Erythroblast (primary cell): ENCODE results near the gene ARHGEF1.
"Not testable (repeated sequence)": the region's sequence is repeated elsewhere in the genome, so short reads cannot be mapped to it uniquely, and the experiment has no call there.

ENCODE experiments used
- DNase-seq, 2 experiments: peaks; one replicate each; lab custom pipeline; 2025; lab: John Stamatoyannopoulos, UW
- GATA1 ChIP-seq: IDR thresholded peaks from 2 replicates; pipeline ENCODE4 v1.6.1; 2011; ENCODE audit warnings: low read depth, mild to moderate bottlenecking, control low read depth, low read length, moderate library complexity
- POLR2A ChIP-seq: IDR thresholded peaks from 2 replicates; pipeline ENCODE4 v1.6.1; 2011; ENCODE audit warnings: mild to moderate bottlenecking, low read length

ARHGEF1 gene

DNA sequence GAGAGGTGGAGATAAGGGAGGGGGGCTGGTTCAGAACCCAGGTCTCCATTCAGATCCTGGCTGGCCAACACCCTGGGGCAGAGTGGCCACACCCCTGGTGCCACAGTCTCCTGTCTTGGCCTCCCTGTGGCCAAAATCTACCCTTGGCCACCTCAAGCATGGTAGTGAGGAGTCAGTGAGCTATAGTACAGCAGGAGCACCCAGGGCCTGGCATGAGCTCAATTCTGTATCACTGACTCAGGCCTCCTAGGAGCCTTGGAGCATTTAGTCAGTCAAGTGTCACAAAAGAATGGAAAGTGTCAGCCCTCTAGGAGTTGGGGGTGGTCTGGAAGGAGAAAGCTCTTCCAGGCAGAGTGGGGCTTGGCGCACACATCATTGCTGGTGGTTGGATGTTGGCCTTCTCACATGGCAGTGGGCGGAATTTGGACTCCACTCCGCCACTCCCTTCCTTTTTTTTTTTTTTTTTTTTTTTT, 12.5 kb upstream of the ARHGEF1 start:
- TF ChIP-seq GATA1: no peak
- no peak for TF ChIP-seq POLR2A
- DNase-seq: peak in 1 of 2 experiments; percentile 38

DNA sequence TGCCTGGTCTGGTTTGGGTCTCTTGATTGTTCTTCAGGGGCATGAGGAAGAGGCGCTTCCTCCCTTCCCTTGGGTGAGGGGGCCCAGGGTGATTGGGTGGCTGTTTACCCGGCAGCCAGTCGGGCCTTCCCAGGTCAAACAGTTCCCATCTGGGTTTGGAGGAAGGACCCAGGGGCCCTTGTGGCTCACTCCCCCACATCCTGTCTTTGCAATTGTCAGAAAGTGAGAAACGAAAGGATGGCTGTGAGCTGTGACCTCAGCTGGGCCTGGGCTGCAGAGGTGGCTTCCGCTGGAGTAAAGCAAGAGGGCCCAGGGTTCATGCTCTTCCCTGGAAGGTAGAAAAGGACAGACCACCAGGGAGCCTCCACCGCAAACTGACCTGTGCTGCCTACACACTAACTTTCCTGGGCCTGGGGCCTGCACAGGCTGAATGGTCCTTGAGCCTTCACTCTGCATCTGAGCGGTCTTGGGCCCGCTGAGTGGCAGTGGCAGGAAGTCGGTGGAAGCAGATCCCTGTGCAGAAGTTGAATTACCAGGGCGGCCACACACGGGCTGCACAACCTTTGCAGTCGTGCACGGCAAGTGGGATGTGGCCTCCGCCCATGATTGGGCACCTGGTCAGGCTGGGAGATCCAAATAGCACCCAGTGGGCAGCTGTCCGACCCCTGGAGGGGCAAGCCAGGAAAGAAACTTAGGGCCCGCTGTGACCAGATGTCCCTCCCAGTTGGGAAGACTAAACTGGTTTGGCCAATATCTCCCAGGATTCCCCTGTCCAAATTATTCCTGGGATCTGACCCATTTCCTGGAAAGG, 11.2 kb upstream of the ARHGEF1 start:
- TF ChIP-seq GATA1 (no peak), POLR2A (peak; percentile 32)
- no peak for DNase-seq

DNA sequence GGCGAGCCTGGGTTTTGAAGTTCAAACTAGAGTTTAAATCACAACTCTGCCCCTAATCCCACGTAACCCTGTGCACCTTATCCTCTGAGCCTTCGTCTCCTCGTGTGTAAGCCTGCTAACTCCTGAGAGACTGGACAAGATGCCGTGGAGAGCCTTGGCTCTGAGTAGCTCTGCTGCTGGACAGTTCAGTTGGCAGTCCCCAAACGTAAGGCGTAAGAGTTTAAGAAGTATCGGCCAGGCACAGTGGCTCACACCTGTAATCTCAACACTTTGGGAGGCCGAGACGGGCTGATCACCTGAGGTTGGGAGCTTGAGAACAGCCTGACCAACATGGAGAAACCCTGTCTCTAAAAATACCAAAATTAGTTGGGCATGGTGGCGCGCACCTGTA, 10.6 kb upstream of the ARHGEF1 start:
- TF ChIP-seq POLR2A: no peak
- no peak for TF ChIP-seq GATA1
- no peak for DNase-seq

DNA sequence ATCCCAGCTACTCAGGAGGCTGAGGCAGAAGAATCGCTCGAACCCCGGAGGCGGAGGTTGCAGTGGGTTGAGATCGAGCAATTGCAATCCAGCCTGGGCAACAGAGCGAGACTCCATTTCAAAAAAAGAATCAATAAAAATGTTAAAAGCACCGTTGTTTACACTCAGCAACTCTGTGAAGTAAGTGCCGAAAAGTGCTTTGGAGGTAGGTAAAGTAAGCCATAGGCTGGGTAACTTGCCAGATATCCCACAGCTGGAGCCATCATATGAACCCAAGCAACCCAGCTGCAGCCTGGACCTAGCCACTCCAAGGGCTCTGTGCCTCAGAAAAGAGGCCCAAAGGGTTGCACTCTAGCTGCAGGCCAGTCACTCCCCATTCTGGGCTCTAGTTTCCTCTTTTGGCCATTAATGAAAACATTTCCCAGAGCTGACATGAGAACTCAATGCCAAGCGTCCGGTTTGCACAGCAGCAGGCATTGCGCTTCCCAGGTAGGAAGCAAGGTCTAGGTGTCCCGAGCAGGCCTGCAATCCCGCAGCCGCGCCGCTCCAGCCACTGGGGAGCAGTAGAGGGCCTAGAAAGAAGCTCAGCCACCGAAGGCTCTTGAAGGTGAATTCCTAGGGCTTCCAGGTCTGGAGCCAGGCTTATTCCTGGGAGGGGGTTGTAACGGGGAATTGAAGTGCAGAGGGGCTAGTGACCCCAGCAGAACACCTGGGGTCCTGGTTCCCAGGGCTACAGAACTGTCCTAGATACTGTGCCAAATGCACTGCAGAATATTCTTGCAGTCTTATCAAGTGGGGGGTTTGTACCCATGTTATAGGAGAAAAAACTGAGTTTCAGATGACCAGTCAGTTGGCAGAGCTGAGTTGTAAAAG, 10.0 kb upstream of the ARHGEF1 start:
- peak; percentile 56 to 58 for DNase-seq
- TF ChIP-seq POLR2A: peak; percentile 56
- TF ChIP-seq GATA1: no peak

DNA sequence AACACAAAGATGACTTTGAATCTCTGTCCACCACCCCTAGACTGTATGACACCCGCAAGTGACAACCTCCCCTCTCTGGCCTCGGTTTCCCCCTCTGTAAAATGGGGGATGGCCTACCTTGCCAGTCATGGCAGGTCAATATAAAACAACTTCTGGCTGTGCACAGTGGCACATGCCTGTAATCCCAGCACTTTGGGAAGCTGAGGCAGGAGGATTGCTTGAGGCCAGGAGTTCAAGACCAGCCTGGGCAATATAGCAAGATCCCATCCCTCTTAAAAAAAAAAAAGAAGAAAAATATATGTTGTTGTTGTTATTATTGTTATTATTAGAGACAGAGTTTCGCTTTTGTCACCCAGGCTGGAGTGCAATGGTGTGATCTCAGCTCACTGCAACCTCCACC, 7.0 kb upstream of the ARHGEF1 start:
- not testable (repeated sequence) for DNase-seq

DNA sequence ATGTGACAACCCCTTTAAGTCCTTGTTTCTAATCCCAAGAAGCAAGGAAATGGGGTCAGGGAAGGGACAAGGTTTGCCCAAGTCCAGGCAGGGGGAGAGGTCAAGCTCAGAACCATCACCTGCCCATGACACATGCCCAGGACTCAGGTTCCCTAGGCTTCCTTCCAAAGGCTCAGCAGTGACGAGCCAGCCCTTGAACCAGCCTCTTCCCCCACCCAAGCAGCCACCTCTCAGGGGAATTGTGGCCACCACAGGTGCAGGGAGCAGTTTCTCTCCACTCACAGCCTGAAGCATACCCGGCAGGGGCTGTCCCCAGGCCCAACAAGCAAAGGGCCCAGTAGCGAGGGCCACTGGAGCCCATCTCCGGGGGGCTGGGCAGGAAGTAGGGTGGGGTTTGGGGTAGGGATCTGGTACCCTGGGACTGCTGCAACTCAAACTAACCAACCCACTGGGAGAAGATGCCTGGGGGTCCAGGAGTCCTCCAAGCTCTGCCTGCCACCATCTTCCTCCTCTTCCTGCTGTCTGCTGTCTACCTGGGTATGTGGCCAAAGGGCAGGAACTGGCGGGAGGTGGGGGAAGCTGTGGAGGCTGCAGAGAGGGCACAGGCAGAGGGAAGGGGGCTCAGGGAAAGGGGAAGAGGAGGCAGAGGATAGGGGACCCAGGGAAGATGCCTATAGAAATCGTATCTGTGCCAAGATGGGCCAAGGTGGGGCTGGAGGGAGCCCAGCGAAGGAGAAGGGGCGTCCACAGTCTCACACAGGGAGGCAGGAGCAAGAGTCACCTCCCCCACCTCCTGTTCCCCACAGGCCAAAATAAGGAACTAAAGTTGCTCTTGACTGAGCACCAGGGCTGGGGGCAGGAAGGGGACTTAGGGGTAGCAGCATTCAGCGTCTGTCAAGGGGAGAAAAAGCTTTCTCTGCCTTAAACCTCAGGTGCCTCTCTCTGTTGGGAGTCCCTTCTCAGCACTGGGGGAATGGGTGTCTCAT, 5.8 kb upstream of the ARHGEF1 start, which contains the start of gene CD79A:
Gene CD79A (plus strand): TSS at position 433 of the 986 bp plus-strand sequence. CDS start 26 bp downstream, at position 459.
- TF ChIP-seq GATA1 (no peak), POLR2A (no peak)
- DNase-seq: no peak

DNA sequence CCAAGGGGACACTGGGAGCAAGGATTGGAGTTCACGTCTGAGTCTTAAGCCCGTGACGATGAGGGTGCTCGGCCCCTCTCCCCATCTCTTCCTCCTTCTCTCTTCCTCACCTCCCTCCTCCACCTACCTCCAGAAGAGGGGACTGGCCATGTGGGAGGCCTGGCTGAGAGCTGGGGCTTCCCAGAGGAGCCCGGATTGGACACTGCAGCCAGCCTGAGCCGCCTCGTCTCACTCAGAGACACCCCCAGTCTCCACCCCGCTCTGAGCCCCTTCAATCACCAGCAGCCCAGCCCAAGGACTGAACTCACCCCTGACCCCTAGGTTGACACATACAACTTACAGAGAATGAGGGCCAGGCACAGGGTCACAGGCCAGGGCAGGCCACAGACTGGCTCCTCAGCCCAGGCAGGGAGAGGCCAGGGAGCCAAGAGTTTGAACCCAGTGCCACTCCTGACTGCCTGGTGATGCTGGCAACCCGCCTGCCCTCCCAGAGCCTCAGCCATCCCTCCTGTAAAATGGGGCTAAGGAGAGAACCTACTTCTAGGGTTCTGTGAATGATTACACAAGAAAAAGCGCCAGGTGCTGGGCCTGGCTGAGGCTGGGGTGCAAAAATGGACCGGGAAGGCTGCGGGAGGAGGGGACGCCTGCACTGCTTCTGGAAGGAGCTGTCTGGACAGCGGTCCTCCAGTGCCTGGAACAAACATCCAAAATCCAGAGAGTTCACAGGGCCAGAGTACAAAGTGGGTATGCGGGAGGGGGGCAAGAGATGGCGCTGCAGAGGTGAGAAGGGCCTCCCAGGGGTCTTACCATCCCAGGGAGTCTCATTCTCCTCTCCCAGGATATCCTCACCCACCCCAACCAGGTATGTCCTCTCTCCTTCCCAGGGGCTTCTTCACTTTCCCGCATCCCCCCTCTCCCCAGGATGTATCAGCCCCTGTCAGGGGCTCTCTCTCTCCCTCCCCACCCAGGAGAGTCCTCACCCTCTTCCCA, 4.8 kb upstream of the ARHGEF1 start:
- DNase-seq: no peak
- TF ChIP-seq GATA1: no peak
- no peak for TF ChIP-seq POLR2A

DNA sequence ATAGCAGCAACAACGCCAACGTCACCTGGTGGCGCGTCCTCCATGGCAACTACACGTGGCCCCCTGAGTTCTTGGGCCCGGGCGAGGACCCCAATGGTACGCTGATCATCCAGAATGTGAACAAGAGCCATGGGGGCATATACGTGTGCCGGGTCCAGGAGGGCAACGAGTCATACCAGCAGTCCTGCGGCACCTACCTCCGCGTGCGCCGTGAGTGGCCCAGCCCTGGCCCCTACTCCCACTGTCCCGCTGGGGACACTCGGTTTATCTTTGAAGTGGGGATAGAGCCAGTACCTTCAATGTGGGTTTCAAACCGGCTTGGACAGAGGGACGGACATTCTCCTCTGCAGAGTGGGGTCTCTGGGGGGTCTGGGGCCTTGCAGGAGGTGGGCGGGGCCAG, 3.9 kb upstream of the ARHGEF1 start:
- no peak for TF ChIP-seq POLR2A
- no peak for TF ChIP-seq GATA1
- no peak for DNase-seq

DNA sequence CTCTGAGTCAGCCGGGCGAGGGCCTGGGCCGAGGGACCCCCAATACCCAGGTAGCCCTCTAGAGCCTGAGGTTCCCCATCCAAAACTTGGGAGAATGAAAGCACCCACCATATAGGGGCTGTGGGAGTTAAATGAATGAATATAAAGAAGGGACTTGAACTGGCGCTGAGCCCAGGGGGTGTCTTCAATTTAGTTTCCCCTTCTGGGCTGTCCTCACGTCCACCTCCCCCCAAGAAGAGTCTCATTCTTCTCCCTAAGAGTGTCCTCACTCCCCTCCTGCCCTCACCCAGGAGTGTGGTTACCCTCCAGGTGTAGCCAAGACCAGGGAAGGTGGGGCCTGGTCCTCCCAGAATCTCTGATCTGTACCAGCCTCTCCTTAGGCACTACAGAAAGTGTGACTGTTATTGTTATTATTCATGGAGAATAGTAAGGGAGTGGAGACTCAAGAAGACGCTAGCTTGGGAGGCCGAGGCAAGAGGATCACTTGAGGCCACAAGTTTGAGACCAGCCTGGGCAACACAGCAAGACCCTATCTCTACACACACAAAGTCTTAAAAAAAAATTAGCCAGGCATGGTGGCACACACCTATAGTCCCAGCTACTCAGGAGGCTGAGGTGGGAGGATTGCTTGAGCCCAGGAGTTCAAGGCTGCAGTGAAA, 3.2 kb upstream of the ARHGEF1 start:
- TF ChIP-seq POLR2A (no peak), GATA1 (no peak)
- DNase-seq: no peak

DNA sequence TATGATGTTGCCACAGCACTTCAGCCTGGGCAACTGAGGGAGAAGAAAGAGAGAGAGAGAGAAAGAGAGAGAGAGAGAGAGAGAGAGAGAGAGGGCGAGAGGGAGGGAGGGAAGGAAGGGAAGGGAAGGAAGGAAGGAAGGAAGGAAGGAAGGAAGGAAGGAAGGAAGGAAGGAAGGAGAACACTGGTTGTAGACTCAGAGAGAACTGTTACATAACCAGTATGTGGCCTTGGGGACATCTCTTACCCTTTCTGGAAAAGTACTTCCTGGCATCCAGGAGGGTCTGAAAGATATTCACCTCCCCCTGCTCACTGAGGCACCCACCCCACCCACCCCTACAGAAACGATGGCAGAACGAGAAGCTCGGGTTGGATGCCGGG, 2.7 kb upstream of the ARHGEF1 start:
- TF ChIP-seq POLR2A (no peak), GATA1 (no peak)
- DNase-seq: no peak

DNA sequence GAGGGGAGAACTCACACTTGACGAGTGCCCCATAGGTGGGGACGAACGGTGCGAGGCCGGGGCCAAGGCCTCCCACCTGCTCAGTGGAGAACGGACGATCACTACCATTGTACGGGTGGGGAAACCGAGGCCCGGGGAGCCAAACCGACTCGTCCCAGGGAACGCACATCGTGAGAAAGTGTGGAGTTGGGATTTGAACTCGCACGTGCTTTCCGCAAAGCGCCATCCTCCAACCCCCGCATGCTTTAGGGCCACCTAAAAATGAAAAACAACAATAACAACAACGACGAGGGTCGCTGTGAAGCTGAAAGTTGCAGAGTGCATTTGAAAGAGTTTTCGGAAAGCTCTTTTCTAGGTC, 458 bp downstream of the ARHGEF1 start:
- TF ChIP-seq GATA1: no peak
- TF ChIP-seq POLR2A: no peak
- DNase-seq: no peak
